Activated naive CD4-positive, alpha-beta T cell treated with anti-CD3 and anti-CD28 coated beads, Interleukin-2, amount 50 U/mL, for 24 hours (primary cell): ENCODE measurements around the gene GNAQ.

Source experiments
- H3K27ac Mint-ChIP-seq: one replicate; pipeline ENCODE4 v1.8.0; 2021; ENCODE audit warnings: mild to moderate bottlenecking, mixed read lengths
- H3K27me3 Mint-ChIP-seq: one replicate; pipeline ENCODE4 v1.8.0; 2021; ENCODE audit warnings: mixed read lengths
- H3K36me3 Mint-ChIP-seq: one replicate; pipeline ENCODE4 v1.8.0; 2021; ENCODE audit warnings: mixed read lengths
- H3K4me1 Mint-ChIP-seq: one replicate; pipeline ENCODE4 v1.8.0; 2021; ENCODE audit warnings: mixed read lengths
- H3K4me3 Mint-ChIP-seq: one replicate; pipeline ENCODE4 v1.8.0; 2021; ENCODE audit warnings: mild to moderate bottlenecking, mixed read lengths
- H3K9me3 Mint-ChIP-seq: one replicate; pipeline ENCODE4 v1.8.0; 2021; ENCODE audit warnings: mixed read lengths

GNAQ gene

DNA sequence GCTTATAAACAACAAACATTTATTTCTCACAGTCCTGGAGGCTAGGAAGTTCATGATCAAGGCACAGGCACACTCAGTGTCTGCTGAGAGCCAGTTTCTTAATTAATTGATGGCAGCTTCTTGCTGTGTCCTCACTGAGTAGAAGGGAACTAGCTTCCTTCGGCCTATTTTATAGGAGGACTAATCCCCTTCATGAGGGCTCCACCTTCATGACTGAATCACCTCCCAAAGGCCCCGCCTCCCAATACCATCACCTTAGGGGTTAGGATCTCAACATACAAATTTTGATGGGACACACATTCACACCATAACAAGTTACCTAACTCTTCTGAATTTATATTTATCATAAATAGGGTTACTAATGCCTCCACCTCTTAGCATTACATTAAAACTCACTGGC lies 129.8 kb downstream of the GNAQ start:
- no peaks in the 10 kb centered on the region for H3K9me3 Mint-ChIP-seq
- no peaks in the 10 kb centered on the region for H3K27me3 Mint-ChIP-seq
- H3K4me3 Mint-ChIP-seq = no peak overlapping the region
- H3K4me1 Mint-ChIP-seq = peaks cover 27% of the 10 kb centered on the region
- H3K36me3 Mint-ChIP-seq = peaks cover 18% of the 10 kb centered on the region
- no peak overlapping the region for H3K27ac Mint-ChIP-seq

DNA sequence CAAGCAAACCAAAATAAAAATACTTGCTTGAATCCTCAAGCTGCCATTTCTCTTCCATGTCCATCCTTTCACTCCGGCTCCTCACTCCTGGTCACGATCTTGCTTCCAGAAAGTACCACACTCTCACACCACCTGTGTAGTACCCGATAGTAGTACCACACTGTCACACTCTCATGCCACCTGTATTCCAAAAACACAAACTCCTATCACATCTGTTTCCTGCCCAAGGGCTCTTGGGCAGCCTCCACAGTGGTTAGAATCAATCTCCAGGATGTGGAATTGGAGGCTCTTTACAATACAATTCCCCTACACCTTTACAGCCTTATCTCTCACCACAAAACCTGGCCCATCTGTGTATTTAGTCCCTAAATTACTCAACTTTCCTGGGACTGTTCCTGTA lies 130.6 kb downstream of the GNAQ start:
- H3K27ac Mint-ChIP-seq = no peak overlapping the region

DNA sequence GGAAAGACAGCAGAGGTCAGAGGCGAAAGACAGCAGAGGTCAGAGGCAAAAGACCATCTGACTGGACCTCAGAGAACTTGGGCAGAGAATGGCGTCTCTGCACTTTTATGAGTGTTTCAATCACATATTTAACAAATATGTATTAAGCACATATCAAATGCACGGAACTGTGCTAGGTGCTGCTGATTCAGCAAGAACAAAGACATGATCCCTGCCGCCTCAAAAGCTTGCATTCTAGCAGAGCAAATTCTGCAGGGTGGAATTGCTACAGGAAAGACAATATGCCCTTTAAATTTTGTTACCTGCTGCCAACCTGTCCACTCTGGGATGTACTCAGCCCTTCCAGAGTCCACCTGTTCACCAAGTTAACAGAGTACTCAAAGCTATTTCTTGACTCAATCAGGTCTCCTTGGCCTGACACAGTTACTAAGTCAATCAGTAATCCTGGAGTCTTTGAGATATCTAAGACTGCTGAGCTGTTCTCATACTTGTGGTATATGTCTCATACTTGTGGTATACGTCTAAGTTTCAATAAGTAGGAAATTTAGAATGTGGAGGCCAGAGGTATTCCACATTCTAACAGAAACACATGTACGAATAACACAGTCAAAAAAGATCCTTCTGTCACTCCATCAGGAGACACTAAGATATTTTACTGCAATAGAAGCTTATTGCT lies 131.8 kb downstream of the GNAQ start:
- H3K4me1 Mint-ChIP-seq = peaks cover 27% of the 10 kb centered on the region
- H3K36me3 Mint-ChIP-seq = peaks cover 14% of the 10 kb centered on the region
- H3K27ac Mint-ChIP-seq = no peak overlapping the region
- no peak overlapping the region for H3K4me3 Mint-ChIP-seq
- H3K27me3 Mint-ChIP-seq = no peaks in the 10 kb centered on the region
- no peaks in the 10 kb centered on the region for H3K9me3 Mint-ChIP-seq

More for the DNA sequence above, 130.6 kb downstream of the GNAQ start:
- peaks cover 31% of the 10 kb centered on the region for H3K4me1 Mint-ChIP-seq
- H3K36me3 Mint-ChIP-seq = peaks cover 18% of the 10 kb centered on the region
- H3K4me3 Mint-ChIP-seq = no peak overlapping the region
- H3K27me3 Mint-ChIP-seq = no peaks in the 10 kb centered on the region
- no peaks in the 10 kb centered on the region for H3K9me3 Mint-ChIP-seq

DNA sequence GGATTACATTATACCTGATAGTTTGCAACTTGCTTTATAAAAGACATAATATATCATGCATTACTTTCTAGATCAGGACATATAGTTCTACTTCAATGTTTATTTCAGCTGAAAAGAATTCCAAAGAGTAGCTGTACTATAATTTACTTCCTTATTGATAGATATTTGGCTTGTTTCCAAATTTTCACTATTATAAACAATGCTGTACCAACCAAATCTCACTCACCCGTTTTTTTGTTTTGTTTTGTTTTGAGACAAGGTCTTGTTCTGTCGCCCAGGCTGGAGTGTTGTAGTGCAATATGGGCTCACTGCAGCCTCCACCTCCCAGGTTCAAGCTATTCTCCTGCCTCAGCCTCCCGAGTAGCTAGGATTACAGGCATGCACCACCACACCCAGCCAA lies 132.7 kb downstream of the GNAQ start:
- Mint-ChIP-seq H3K4me1 (peaks cover 27% of the 10 kb centered on the region), H3K27ac (no peak overlapping the region), H3K9me3 (no peaks in the 10 kb centered on the region), H3K36me3 (peaks cover 14% of the 10 kb centered on the region), H3K4me3 (no peak overlapping the region), H3K27me3 (no peaks in the 10 kb centered on the region)

DNA sequence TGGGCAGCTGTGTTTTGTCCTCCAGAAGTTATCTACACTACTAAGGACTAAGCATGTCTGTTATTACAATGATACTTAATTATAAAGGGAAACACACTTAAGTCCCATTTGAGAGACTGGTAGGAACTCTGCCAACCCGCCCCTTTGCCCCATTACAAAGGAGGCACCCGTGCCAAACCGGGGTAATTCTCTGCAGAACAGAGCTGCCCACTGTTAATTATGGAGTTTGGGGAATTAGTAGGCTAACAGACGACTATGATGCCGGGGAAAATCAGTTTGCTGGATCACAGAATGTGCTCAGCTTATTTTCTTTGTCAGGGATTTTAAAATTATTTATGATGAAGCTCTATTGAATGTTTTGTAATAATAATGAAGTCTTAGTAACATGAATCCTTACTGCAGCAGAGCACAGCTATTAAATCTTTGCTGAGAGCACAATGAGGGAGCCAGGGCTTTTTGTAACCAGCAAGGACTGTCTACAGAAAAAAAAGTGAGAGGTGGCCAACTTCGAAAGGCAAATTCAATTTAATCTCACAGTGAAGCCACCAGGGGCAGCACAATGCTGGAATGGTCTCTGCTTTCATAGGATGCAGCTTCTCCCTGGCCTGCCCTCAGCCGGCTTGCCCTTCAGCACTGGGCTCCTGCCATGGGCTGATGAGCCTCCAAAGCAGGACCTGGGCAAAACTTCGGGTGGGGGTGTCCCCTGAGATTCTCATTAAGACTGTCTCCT lies 134.5 kb downstream of the GNAQ start:
- Mint-ChIP-seq H3K4me1 (peaks cover 42% of the 10 kb centered on the region), H3K4me3 (no peak overlapping the region), H3K27me3 (no peaks in the 10 kb centered on the region), H3K36me3 (peaks cover 15% of the 10 kb centered on the region), H3K27ac (no peak overlapping the region), H3K9me3 (no peaks in the 10 kb centered on the region)

DNA sequence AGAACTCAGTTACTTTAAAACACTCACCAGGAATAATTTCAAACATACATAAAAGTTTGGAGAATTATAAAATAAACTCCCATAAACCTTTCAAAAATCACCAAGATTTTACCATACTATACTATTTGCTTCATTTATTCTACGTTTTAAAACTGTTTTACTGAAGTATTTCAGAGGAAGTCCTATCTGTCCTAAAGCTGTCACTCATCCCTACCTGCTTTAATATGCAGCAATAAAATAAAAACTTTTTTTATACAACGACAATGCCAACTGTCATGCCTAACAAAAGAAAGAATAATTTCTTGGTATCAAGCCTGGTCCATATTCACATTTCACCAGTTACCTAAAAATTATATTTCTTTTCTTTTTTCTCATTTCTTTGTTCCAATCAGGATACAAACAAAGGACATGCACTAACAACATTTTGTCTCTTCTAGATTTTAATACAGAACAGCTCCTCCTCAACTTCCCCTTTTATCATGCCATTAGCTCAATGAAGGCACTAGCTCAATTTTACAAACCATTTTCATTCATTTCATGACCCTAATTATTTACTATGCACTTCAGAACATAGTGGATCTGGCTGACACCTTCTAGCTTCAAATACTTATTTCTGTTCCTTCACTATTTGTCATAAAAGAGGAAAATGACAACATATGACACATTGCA lies 135.2 kb downstream of the GNAQ start:
- Mint-ChIP-seq H3K9me3 (no peaks in the 10 kb centered on the region), H3K27me3 (no peaks in the 10 kb centered on the region), H3K36me3 (peaks cover 16% of the 10 kb centered on the region), H3K27ac (no peak overlapping the region), H3K4me1 (peaks cover 44% of the 10 kb centered on the region), H3K4me3 (no peak overlapping the region)

DNA sequence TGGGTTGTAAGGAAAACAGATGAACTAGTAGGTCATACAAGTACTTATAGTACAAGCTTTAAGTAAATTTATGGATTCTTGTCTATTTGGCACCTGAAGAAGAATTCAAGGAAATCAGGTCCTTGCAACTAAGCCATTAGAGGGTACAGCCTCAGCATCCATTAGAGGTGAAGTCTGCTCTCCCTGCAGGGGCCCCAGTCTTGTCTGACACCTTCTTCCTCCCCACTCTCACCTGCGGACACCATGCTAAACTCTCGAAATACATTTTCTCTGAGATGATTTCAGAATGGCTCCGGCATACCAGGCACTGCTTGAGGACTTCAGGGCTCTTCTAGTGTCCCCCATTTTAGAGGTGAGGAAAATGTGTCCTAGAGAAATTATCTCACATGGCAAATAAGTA lies 137.9 kb downstream of the GNAQ start:
- Mint-ChIP-seq H3K4me3 (no peak overlapping the region), H3K9me3 (no peaks in the 10 kb centered on the region), H3K27me3 (no peaks in the 10 kb centered on the region), H3K27ac (peak overlapping the region; percentile 31), H3K4me1 (peaks cover 42% of the 10 kb centered on the region), H3K36me3 (peaks cover 12% of the 10 kb centered on the region)

DNA sequence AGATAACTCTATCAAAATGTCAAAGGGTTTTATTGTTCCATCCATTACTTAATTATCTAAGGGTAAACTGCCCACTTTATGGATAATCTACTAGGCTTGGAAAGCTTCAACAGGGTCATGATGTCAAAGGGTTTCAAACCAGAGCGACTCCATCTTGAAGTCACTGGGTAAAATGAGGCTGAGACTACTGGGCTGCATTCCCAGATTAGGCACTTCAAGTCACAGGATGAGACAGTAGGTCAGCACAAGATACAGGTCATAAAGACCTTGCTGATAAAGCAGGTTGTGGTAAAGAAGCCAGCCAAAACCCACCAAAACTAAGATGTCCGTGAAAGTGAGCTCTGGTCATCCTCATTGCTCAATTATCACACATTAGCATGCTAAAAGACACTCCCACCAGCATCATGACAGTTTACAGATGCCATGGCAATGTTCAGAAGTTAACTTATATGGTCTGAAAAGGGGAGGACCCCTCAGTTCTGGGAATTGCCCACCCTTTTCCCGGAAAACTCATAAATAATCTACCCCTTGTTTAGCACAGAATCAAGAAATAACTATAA lies 138.6 kb downstream of the GNAQ start:
- Mint-ChIP-seq H3K4me3 (no peak overlapping the region), H3K27ac (no peak overlapping the region), H3K4me1 (peaks cover 37% of the 10 kb centered on the region)

DNA sequence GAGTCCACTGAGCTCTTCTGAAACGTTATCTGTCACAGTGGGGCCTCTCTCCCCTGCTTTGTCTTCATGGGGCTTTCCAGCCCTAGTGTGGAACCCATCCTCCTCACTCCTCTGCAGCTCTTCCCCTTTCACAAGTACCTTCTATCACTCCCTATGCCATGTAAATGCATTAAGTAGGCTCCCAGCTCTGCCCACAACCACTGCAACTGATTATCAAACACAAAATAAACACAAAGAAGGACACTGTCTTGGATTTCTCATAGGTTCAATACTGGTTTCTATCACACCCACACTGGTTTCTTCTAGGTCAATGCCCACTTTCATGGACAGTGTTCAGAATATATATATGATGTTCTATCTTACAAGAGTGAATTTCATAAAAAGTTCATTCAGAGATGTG lies 139.4 kb downstream of the GNAQ start:
- H3K4me1 Mint-ChIP-seq = peaks cover 31% of the 10 kb centered on the region
- no peaks in the 10 kb centered on the region for H3K27me3 Mint-ChIP-seq
- H3K4me3 Mint-ChIP-seq = no peak overlapping the region
- H3K9me3 Mint-ChIP-seq = no peaks in the 10 kb centered on the region
- peaks cover 12% of the 10 kb centered on the region for H3K36me3 Mint-ChIP-seq
- no peak overlapping the region for H3K27ac Mint-ChIP-seq

More for the DNA sequence above, 138.6 kb downstream of the GNAQ start:
- Mint-ChIP-seq H3K27me3 (no peaks in the 10 kb centered on the region), H3K36me3 (peaks cover 12% of the 10 kb centered on the region), H3K9me3 (no peaks in the 10 kb centered on the region)

DNA sequence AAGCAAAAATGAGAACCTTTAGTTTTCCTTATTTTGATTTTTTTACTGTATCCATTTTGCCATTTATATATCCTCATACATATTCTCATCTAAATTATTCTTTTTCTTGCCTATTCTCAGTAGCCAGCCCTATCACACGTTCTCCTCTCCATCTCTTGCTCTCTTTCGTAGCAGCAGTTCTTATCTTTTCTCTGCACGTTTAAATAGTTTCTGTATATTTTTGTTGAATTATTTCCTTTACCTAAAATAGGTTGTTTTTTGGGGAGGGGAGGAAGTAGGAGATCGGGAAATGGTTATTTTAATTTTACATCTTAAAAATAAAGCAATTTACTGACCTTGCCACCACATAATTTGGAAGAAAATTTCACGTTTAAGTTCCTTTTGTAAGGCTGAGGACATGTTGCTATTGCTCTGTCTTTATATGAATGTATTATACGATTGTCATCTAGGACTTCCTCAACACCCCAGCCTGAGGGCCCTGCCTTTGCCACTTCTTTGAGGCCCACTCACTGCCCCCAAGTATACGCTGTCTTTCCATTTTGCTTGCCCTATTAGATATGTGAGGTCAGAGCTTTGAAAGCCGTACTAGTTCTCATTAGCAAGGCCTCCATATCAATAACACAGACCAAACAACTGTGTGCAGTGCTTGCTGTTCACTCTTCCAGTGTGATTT lies 140.3 kb downstream of the GNAQ start:
- Mint-ChIP-seq H3K27me3 (no peaks in the 10 kb centered on the region), H3K4me1 (peaks cover 28% of the 10 kb centered on the region), H3K27ac (no peak overlapping the region), H3K36me3 (peaks cover 12% of the 10 kb centered on the region), H3K4me3 (no peak overlapping the region), H3K9me3 (no peaks in the 10 kb centered on the region)

DNA sequence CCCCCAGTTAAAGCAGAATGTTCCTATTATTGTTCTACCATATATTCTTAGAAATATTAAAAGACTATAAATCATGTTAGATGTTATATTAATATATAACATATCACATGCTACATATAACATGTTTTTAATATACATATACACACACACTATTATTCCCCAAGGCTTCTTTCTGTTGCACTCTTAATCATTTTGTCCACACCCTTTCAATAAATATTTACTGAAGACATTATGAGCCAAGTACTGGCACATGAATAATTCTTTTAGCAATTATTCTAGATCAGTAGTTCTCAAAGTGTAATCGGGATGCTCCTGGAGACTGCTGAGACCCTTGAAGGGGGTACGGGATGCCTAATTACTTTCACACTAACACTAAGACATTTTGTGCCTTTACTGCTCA lies 143.9 kb downstream of the GNAQ start:
- H3K36me3 Mint-ChIP-seq = peaks cover 9% of the 10 kb centered on the region
- no peak overlapping the region for H3K4me3 Mint-ChIP-seq
- H3K9me3 Mint-ChIP-seq = no peaks in the 10 kb centered on the region
- H3K27me3 Mint-ChIP-seq = no peaks in the 10 kb centered on the region
- peaks cover 37% of the 10 kb centered on the region for H3K4me1 Mint-ChIP-seq
- no peak overlapping the region for H3K27ac Mint-ChIP-seq

DNA sequence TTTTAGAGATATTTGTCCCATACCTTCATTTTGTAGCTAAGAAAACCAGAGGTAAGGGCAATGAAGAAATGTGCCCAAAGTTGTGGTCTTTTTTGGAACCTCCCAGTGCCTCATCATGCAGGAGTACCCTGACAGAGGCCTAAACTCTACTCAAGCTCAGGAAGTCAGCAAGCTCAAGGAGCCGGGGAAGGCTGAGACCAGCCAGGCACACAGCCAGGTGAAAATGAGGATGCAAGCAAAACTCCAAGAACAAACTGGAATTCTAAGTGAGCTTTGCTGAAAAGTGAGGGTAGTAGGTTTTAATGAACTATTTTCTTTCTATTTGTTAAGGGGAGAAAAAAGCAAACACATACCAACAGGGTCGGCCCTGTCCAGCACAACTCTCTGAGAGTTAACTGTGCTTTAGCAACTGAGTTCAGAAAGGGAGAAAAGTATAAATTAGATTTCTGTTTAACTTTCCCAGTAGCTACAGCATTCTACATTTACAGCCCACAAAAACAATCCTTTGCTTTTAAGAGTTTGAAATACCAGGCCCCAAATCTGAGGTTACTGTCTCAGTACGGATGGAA lies 146.4 kb downstream of the GNAQ start:
- no peak overlapping the region for H3K27ac Mint-ChIP-seq
- no peaks in the 10 kb centered on the region for H3K27me3 Mint-ChIP-seq
- H3K36me3 Mint-ChIP-seq = peaks cover 5% of the 10 kb centered on the region
- no peaks in the 10 kb centered on the region for H3K9me3 Mint-ChIP-seq
- H3K4me1 Mint-ChIP-seq = peaks cover 26% of the 10 kb centered on the region
- no peak overlapping the region for H3K4me3 Mint-ChIP-seq

DNA sequence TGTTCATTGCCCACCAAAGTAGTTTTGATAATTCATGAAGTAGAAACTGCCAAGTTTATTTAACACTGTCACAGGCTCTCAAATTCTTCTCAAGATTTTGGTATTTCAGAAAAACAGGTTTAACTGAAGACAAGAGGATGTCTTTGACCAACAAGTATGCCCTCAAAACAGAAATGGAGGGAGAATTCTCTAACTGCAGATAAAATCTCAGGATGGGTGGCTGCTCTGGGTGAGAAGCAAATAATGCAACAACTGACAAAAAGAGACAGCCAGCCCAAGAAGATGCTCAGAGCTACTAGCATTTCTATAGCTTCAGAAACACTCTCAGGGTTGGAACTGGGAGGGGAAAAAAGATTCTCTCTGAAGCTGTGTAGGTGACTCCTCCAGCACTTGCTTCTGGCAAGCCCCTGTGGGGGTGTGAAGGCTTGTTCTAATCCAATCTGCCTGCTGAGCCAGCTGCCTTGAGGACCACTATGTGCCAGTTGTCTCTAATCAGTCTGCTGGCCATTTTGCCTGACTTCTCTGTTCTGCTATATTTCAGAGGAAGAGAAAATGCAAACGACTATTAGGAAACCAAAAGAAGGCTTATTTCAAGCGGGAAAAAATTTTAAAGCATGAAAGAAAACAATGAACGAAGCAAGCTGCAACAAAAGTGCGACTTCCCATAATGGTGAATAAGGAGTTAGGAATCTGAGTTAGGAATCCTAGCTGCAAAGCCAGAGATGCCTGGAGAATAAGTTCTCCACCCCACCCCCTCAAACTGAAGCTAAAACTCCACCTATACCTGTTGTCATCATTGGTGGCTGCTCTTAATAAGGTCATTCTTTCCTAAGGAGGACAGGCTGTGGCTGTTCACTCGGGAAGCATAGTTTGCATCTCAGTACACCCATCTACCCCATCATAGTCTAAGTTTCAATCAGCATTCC lies 147.5 kb downstream of the GNAQ start:
- no peaks in the 10 kb centered on the region for H3K27me3 Mint-ChIP-seq
- H3K9me3 Mint-ChIP-seq = no peaks in the 10 kb centered on the region
- H3K4me3 Mint-ChIP-seq = no peak overlapping the region
- peaks cover 21% of the 10 kb centered on the region for H3K4me1 Mint-ChIP-seq
- H3K36me3 Mint-ChIP-seq = no peaks in the 10 kb centered on the region
- no peak overlapping the region for H3K27ac Mint-ChIP-seq

DNA sequence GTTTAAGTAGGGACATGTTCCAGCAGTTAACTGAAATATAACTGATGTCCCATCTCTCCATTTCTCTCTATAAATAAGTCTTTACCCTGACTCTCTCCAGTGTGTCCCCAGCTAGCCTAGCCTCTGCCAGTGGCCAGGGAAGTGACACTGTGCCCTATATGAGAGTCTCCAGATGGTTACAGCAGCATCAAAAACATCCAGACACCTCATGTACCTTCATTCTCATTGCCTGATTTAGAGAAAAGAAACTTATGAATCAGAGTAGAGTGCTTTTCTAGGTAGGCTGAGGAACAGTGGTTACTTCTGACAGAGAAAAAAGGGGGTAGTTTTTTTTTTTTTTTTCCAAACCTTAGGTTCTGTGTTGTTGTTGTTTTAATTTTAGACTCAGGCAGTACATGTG lies 148.5 kb downstream of the GNAQ start:
- Mint-ChIP-seq H3K4me3 (no peak overlapping the region), H3K9me3 (no peaks in the 10 kb centered on the region), H3K27ac (no peak overlapping the region), H3K36me3 (no peaks in the 10 kb centered on the region), H3K27me3 (no peaks in the 10 kb centered on the region), H3K4me1 (peaks cover 21% of the 10 kb centered on the region)
